HUES48 (cell line): ENCODE data around the gene OR3A3.
"Not testable (repeated sequence)": the region's sequence is repeated elsewhere in the genome, so short reads cannot be mapped to it uniquely, and the experiment has no call there.

Source experiments
- H3K27ac ChIP-seq: one replicate; pipeline ENCODE4 v1.7.0; 2013; ENCODE audit warnings: low read depth, low read length, inconsistent platforms
- H3K27me3 ChIP-seq: 2 replicates; pipeline ENCODE4 v1.6.1; 2013; ENCODE audit warnings: mild to moderate bottlenecking, low read length; ENCODE audit not compliant: control insufficient read depth, insufficient read depth
- H3K36me3 ChIP-seq: 2 replicates; pipeline ENCODE4 v1.6.1; 2013; ENCODE audit warnings: low read length; ENCODE audit not compliant: control insufficient read depth, insufficient read depth
- H3K4me1 ChIP-seq: 2 replicates; pipeline ENCODE4 v1.6.1; 2013; ENCODE audit warnings: mild to moderate bottlenecking, low read length; ENCODE audit not compliant: control insufficient read depth, insufficient read depth
- H3K4me3 ChIP-seq: 2 replicates; pipeline ENCODE4 v1.5.1; 2013; ENCODE audit warnings: mild to moderate bottlenecking, low read depth, low read length
- H3K9ac ChIP-seq: 2 replicates; pipeline ENCODE4 v1.6.1; 2013; ENCODE audit warnings: mild to moderate bottlenecking, low read depth, low read length, moderate library complexity
- H3K9me3 ChIP-seq: 2 replicates; pipeline ENCODE4 v1.6.1; 2013; ENCODE audit warnings: low read length; ENCODE audit not compliant: control insufficient read depth, insufficient read depth

OR3A3 gene

GRCh38 chr17:3412216-3412615 lies 1.0 kb downstream of the OR3A3 start:
- H3K36me3 ChIP-seq, H3K4me1 ChIP-seq, H3K27me3 ChIP-seq, H3K27ac ChIP-seq, H3K4me3 ChIP-seq, H3K9ac ChIP-seq: not testable (repeated sequence)
- H3K9me3 ChIP-seq: peaks cover 22% of the 10 kb centered on the region

- H3K4me1 ChIP-seq: no peaks in the 10 kb centered on the region
- no peaks in the 10 kb centered on the region for H3K36me3 ChIP-seq
- peaks cover 18% of the 10 kb centered on the region for H3K9me3 ChIP-seq
- H3K9ac ChIP-seq: no peak overlapping the region
- H3K4me3 ChIP-seq: no peak overlapping the region
- H3K27me3 ChIP-seq: no peaks in the 10 kb centered on the region
- H3K27ac ChIP-seq: no peak overlapping the region
Measured at GRCh38 chr17:3415610-3416009, 4.4 kb downstream of the OR3A3 start.

GRCh38 chr17:3418222-3418621 lies 7.1 kb downstream of the OR3A3 start:
- Histone ChIP-seq H3K9me3 (peaks cover 40% of the 10 kb centered on the region), H3K27me3 (no peaks in the 10 kb centered on the region), H3K4me3 (no peak overlapping the region), H3K27ac (no peak overlapping the region), H3K36me3 (no peaks in the 10 kb centered on the region), H3K4me1 (no peaks in the 10 kb centered on the region), H3K9ac (no peak overlapping the region)

GRCh38 chr17:3433215-3433614 lies 22.0 kb downstream of the OR3A3 start:
- H3K4me1 ChIP-seq, H3K27ac ChIP-seq, H3K27me3 ChIP-seq, H3K4me3 ChIP-seq, H3K9ac ChIP-seq, H3K36me3 ChIP-seq: not testable (repeated sequence)
- H3K9me3 ChIP-seq: peaks cover 14% of the 10 kb centered on the region; the same call in 1 of the 2 replicates

- Histone ChIP-seq H3K36me3 (no peaks in the 10 kb centered on the region), H3K27me3 (no peaks in the 10 kb centered on the region), H3K27ac (no peak within 1 kb of the TSS), H3K4me3 (no peak within 1 kb of the TSS), H3K9ac (no peak within 1 kb of the TSS), H3K4me1 (no peaks in the 10 kb centered on the region), H3K9me3 (peaks cover 14% of the 10 kb centered on the region; the same call in 1 of the 2 replicates)
Measured at GRCh38 chr17:3433741-3434140, 22.6 kb downstream of the OR3A3 start, which contains the start of gene OR1E2. Gene OR1E2, minus strand, starts transcription at chr17:3433841. Its CDS starts 0 bp downstream, at chr17:3433841.

- Histone ChIP-seq H3K27ac (no peak overlapping the region), H3K36me3 (no peaks in the 10 kb centered on the region), H3K27me3 (no peaks in the 10 kb centered on the region), H3K4me1 (no peaks in the 10 kb centered on the region), H3K9me3 (no peaks in the 10 kb centered on the region), H3K9ac (no peak overlapping the region), H3K4me3 (no peak overlapping the region)
Measured at GRCh38 chr17:3438368-3438767, 27.2 kb downstream of the OR3A3 start.

- Histone ChIP-seq H3K4me1 (no peaks in the 10 kb centered on the region), H3K36me3 (no peaks in the 10 kb centered on the region), H3K9ac (no peak overlapping the region), H3K27ac (no peak overlapping the region), H3K9me3 (no peaks in the 10 kb centered on the region), H3K4me3 (no peak overlapping the region), H3K27me3 (no peaks in the 10 kb centered on the region)
Measured at GRCh38 chr17:3440451-3440850, 29.3 kb downstream of the OR3A3 start.

GRCh38 chr17:3447625-3448024 lies 36.5 kb downstream of the OR3A3 start:
- Histone ChIP-seq H3K4me1 (no peaks in the 10 kb centered on the region), H3K9me3 (no peaks in the 10 kb centered on the region), H3K27ac (no peak overlapping the region)

GRCh38 chr17:3448059-3448665 lies 37.0 kb downstream of the OR3A3 start:
- Histone ChIP-seq H3K27me3 (no peaks in the 10 kb centered on the region), H3K9ac (no peak overlapping the region), H3K9me3 (no peaks in the 10 kb centered on the region), H3K27ac (no peak overlapping the region), H3K4me3 (no peak overlapping the region), H3K36me3 (no peaks in the 10 kb centered on the region), H3K4me1 (no peaks in the 10 kb centered on the region)

More at GRCh38 chr17:3447625-3448024, 36.5 kb downstream of the OR3A3 start:
- Histone ChIP-seq H3K4me3 (no peak overlapping the region), H3K36me3 (no peaks in the 10 kb centered on the region), H3K27me3 (no peaks in the 10 kb centered on the region), H3K9ac (no peak overlapping the region)

GRCh38 chr17:3466355-3466754 lies 55.2 kb downstream of the OR3A3 start:
- not testable (repeated sequence) for H3K27me3 ChIP-seq, H3K27ac ChIP-seq, H3K36me3 ChIP-seq, H3K4me1 ChIP-seq, H3K4me3 ChIP-seq, H3K9ac ChIP-seq, H3K9me3 ChIP-seq

- H3K4me1 ChIP-seq: no peaks in the 10 kb centered on the region
- no peak overlapping the region for H3K27ac ChIP-seq
- no peaks in the 10 kb centered on the region for H3K27me3 ChIP-seq
- no peak overlapping the region for H3K9ac ChIP-seq
- H3K9me3 ChIP-seq: no peaks in the 10 kb centered on the region
- H3K4me3 ChIP-seq: no peak overlapping the region
- H3K36me3 ChIP-seq: no peaks in the 10 kb centered on the region
Measured at GRCh38 chr17:3469529-3469928, 58.4 kb downstream of the OR3A3 start.
